AG10803 (cell line): ENCODE data around the gene ADRA2C.

ENCODE experiments used
- DNase-seq: peaks from one replicate; pipeline ENCODE4 v3.0.0; 2010; ENCODE audit warnings: low read depth
- H3K4me3 ChIP-seq: 2 replicates; pipeline ENCODE4 v1.5.1; 2011; ENCODE audit warnings: mild to moderate bottlenecking, low read length, control low read depth
- CTCF ChIP-seq: conservative IDR thresholded peaks from 2 replicates; pipeline ENCODE4 v1.5.1; 2011; ENCODE audit warnings: mild to moderate bottlenecking, low read length, control low read depth, inconsistent platforms

Gene ADRA2C

GRCh38 chr4:3816983-3817960, 51.1 kb downstream of the ADRA2C start:
- no peak overlapping the region for H3K4me3 ChIP-seq
- TF ChIP-seq CTCF, result no peak
- DNase-seq, result no peak
